ENCODE data around the gene ASB5. TPM values are rescaled to one million over a fixed set of nuclear protein-coding genes. Genes with fewer than 3 reads are reported as not detected.
A peak's percentile ranks its signal among the peaks of the same experiment; 100 is the strongest.
"Not testable (repeated sequence)": the region's sequence is repeated elsewhere in the genome, so short reads cannot be mapped to it uniquely, and the experiment has no call there.

The ASB5 gene
- total RNA-seq, 1 experiment from 2014 or later: 0.57 TPM

DNA sequence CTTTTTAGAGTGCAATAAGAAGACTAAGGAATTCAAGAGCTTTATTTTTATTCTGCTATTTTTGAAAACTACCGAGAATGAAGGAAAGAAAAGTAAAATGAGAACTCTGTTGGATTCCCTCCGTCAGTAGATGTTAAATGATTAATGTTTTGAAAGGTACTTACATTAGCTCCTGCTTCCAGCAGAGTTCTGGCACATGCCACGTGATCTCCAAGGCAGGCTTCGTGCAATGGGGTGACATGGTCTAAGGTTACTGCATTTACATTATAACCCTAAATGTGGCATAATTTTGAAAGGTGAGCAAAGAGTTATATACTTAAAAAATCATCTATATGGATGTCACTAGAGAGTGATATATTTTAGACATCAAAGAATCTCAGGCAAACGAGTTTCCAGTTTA, 46.9 kb downstream of the ASB5 start:
- no peak for DNase-seq (ENCODE audit: low read depth)

DNA sequence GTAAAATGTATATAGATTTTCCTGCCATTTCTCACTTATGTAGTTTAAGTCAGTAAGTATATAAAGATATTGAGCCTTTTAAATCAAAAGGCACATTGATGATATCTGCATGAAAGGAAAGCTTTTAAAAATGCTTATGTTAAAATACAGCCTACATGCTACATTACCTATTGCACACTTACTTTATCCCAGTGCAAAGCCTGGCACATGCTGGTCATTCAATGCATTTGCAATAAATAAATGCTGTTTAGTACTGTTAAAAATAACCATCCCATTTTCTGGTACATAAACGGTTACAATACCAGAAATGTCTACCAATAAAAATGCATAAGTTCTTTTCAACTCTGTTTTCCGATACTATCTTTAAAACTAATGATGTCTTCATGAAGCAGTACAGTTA, 51.5 kb downstream of the ASB5 start:
- DNase-seq (ENCODE audit: low read depth): no peak

DNA sequence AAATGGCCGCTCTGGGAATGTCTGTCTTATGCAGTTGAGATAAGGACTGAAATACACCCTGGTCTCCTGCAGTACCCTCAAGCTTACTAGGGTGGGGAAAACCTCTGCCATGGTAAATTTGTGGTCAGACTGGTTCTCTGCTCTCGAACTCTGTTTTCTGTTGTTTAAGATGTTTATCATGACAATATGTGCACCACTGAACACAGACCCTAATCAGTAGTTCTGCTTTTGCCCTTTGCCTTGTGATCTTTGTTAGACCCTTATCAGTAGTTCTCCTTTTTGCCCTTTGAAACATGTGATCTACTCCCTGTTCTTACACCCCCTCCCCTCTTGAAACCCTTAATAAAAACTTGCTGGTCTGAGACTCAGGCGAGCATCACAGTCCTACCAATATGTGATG, 56.7 kb downstream of the ASB5 start:
- DNase-seq (ENCODE audit: low read depth): not testable (repeated sequence)

DNA sequence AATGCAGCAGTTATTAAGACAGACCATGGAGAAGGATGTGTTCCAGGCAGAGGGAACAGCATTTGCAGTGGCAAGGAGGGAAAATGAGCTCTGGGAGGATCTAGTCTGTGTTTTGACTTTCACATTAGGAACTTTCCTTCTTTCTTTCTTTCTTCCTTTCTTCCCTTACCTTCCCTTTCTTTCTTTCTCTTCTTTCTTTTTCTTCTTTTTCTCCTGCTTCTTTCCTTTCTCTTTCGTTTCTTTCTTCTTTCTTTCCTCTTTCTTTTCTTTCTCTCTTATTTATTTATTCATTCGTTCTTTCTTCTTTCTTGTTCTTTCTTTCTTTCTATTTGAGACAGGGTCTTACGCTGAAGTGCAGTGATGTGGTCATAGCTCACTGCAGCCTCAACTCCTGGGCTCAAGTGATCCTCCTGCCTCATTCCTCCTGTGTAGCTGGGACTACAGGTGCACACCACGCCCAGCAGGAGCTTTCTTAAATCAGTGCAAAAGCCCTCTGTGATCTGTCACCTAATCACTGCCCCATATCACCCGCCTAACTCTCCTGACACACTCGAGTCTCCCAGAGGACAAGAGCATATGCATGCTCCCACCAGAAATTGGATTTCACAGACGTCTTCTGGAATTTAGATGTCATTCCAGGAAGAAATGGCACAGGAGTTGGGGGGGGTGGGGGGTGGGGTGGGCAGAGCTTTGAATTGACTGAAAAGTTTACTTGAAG, 58.3 kb downstream of the ASB5 start:
- DNase-seq (ENCODE audit: low read depth): no peak

DNA sequence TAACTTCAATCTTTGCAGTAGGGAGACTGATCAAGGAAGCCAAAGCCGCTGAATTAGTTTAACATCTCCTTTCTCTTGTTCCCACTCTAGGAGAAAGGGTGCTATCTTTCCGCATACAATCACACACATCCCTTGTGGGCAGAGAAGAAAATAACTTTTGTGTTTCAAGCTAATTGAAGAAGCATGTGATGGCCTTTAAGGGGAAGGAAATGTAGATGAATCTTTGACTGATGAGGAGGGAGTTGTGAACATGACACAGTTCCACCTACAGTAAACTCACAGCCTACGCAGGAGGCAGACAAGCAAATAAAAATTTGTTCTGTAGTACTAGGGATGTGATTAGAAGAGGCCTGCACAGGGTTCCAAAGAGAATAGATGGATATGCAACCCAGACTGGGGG, 58.9 kb downstream of the ASB5 start:
- DNase-seq (ENCODE audit: low read depth): no peak

DNA sequence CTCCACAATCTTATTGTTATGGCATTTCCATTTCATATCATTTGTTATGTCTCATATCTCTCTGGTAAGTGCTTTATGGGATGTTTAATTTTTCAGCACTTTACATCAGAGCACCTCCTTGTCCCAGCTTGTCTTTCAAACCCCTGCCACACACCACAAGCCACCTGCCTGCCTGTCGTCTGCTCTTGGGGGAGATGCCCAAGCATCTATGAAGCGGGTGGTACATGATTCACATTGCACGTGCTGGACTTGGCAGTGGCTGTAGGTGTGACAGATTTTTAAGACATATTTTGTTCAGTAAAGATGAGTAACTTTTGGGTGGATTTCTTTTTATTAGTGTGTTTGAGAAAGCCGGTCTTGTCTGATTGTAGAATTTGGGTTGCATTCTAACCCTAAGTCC, 59.5 kb downstream of the ASB5 start:
- DNase-seq (ENCODE audit: low read depth): no peak

DNA sequence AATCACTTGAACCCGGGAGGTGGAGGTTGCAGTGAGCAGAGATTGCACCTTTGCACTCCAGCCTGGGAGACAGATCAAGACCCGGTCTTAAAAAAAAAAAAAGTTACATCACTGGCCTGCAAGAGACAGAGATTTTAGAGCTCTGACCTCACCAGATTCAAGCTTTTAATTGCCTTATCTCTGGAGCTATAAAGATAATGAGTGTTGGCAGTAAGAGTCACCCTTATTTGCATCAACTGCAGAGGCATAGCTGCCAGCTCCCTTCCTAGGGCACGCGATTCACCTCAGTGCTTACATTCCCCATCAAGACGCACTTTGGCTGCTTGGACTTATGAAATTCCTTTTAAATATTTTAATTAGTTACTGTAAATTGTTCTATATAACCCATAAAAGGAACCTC, 61.2 kb downstream of the ASB5 start:
- peak; percentile 56 for DNase-seq (ENCODE audit: low read depth)

DNA sequence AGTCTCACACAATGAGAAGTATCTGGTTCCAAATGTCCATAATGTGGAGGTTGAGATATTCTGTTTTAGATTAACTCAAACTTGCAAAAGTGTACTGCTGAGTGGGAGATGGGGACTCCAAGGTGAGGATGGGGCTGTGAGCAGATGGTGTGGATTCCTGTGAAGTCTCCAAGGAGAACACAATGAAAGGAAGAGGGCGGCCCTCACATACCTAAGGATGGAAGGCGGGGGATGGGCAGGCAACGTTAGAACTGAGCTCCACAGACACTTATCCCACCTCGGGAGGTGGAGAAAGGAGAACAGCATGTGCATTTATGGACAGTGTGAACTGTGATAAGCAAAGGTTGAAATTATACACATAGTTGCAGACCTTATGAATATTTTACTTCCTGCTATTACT, 63.7 kb downstream of the ASB5 start:
- no peak for DNase-seq (ENCODE audit: low read depth)

DNA sequence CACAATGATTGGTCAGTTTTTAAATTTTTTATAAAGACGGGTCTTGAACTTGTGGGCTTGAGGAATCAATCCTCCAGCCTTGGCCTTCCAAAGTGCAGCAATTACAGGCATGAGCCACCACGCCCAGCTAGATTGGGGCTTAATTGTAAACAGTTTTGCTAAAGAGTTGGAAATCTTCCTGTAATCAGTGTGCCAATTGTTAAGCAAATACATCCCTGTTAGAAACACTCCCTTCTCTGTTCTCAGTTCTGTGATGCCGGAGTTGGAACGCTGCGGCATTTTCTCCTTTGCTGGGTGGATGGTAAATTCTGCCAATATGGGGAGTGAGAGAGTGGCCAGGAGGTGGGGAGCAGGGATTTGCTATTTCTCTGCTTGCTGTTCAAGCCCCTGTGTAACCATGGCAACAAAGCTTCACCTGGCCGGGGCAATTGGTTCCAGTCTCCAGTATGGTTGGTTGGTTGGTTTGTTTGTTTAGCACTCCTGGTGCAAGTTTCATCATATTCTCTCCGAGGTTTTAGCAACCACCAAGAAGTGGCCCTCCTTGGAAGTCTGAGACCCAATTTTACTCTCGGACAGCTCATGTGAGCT, 70.6 kb downstream of the ASB5 start:
- no peak for DNase-seq (ENCODE audit: low read depth)

DNA sequence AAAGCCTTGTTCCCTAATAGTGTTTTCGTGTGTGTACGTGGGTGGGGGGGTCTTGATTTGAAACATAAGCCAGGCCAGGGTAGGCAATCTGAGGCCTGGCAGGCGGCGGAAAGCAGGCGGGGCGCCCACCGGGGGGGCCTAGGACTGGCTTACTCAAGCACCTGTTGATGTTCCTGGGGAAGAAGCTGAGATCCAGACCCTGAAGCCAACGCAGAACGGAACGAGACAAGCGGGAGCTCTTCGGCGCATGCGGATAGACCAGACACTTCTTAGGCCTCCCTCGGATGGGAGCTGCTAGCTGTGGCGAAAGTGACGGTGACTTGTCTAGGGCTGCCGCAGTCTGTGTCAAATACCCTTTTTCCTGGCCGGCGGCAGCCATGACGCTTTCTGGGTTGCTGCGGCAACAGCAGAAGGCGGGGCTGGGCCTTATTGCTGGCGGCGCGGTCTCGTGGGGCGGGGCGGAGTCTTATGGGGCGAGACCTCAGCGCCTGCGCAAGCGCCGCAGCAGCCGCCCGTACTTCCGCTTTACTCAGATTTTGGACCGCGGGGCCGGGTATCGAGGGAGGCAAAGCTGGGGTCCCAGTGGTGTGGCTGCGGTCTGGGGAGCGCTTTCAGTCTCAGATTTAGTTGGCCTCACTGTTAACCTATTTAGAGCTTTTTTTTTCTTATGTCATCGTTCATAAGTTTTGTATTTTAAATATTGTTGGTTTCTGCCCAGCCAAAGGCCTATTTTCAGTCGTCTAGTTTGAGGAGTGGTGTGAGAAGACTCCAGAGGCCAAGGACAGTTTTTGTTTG, 73.6 kb downstream of the ASB5 start, which contains the start of gene SPATA4:
Gene SPATA4, minus strand, starts transcription at position 402 of the 795 bp plus-strand sequence. Its CDS starts 23 bp downstream, at position 379.
- DNase-seq (ENCODE audit: low read depth): peak; percentile 85

DNA sequence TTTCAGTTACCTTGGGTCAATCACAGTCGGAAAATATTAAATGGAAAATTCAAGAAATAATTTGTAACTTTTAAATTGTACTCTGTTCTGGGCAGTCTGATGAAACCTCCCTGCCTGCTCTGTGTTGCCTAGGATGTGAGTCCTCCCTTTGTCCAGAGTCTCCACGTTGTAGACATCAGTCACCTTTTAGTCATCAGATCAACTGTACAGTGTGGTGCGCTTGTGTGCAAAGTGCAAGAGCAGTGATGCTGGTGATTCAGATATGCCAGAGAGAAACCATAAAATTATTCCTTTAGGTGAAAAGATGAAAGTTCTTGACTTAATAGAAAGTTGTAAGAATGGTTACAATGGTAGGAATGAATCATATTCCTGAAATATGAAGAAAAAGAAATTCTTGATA, 75.1 kb downstream of the ASB5 start:
- peak; percentile 87 for DNase-seq (ENCODE audit: low read depth)

DNA sequence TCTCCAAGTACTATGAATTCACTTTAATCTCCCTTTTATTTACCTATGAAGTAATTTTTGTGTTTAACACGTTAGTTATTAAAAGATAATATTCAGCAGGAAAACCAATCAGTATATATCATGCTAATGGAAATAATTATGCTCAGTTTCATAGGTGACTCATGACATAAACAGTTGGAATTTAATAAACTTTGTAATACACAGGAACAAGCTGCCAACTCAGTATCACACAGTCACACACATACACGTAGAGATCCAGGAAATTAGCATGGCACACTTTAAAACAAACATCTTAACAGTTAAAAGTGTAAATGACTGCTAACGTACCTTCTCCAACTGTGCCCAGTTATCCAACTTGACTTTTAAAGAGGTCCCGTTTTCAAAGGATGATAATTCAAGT, 75.9 kb downstream of the ASB5 start:
- peak; percentile 51 for DNase-seq (ENCODE audit: low read depth)

DNA sequence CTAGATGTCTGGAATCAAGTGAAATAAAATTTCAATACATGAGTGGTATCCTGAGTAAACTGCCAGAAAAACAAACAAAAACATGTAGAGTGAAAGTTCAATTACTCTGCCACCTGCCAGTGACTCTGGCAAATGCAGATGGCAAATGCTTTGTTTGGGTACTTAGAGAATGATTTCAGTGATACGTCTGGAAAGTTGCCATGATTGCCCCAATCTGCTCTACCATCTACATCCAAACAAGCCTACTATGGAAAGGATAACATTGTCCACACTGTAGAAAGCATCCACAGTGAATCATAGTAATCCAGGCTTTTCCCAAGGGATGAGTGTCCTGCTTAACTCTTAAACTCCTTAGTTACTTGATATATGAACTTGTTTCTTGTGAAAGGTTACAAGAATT, 77.0 kb downstream of the ASB5 start:
- DNase-seq (ENCODE audit: low read depth): peak; percentile 72

DNA sequence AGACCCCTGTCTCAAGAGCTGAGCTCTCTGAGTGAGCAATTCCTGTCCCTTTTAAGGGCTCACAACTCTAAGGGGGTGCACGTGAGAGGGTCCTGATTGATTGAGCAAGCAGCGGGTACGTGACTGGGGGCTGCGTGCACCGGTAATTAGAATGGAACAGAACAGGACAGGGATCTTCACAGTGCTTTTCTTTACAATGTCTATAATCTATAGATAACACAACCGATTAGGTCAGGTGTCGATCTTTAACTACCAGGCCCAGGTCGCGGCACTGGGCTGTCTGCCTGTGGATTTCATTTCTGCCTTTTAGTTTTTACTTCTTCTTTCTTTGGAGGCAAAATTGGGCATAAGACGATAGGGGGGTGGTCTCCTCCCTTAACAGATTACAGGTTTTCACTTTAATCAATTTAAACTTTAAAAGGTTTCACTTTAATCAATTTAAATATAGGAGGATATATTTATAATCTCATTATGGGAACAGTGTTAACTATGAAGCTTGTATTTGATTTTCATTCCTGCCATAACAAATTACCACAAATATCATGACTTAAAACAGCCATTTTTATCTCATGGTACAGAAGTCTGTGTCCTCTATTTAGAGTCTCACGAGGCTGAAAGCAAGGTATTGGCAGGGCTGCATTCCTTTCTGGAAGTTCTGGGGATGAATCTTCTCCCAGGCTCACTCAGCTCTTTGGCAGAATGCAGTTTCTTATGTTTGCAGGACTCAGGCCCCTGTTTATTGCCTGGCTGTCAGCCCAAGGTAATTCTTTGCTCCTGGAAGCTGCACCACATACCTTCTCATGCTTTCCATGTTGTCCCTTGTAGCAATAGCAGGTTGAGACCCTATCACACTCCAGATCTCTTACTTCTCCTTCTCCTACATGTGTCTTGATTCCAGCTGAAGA, 78.9 kb downstream of the ASB5 start:
- peak; percentile 41 for DNase-seq (ENCODE audit: low read depth)

DNA sequence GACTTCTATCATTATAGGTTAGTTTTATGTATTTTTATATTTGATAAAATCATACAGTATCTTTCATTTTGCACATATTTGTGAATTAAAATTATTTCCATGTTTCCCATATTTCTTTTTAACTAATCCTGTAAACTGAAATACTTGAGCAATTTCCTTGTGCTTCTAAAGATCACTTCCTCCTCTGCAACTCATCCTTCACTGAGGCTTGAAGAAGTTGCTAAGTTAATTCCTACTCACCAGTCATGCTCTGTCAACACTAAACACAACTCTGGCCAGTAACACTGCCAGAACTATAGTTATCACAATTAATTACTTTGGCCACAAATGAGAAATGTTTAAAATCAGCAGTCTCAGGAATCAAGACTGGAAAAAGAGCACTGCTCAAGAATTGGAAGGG, 80.4 kb downstream of the ASB5 start:
- DNase-seq (ENCODE audit: low read depth): no peak

DNA sequence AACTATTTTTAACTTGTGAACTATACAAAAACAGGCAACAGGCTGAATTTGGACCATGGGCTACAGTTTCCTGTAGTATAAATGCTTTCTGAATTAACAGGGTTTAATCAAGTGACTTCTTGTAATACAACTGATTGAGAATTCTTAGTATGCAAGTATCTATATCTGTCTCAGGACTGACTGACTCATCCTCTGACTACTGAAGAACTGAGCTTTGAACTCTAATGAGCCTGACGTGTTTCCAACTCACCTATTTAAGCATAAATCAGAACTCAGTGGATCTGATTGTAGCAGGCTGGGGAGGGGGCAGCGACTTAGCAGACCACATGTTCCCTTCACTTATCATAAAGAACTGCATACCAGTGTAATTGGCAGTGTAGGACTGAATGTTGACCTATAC, 81.4 kb downstream of the ASB5 start:
- peak; percentile 70 for DNase-seq (ENCODE audit: low read depth)

DNA sequence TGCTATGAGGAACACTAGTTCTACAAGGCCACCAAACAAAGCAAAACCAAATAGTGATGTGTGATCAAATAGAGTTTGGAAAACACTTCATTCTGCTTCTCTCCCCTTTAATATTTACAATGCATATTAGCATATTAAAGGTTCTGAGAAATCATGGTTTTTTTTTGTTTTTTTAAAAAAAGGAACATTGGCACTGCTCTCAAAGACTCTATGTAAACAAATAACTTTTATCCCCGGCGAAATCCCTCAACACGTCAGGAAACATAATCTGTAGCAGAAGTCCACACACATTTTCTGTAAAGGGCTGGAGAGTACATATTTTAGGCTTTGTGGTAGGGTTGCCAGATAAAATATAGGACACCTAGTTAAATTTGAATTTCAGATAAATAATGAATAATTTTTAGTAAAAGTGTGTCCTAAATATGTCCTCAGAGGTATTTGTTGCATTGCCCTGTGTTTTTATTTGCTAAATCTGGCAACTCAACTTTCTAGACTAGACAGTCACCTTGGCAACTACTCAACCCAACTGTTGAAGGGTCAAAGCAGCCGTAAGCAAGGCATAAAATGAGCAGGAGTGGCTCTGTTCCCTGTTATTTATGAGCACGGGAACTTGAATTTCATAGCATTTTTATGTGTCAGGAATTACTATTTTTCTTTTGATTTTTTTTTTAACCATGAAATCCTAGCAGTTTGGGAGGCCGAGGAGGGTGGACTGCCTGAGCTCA, 82.2 kb downstream of the ASB5 start:
- peak; percentile 60 for DNase-seq (ENCODE audit: low read depth)

DNA sequence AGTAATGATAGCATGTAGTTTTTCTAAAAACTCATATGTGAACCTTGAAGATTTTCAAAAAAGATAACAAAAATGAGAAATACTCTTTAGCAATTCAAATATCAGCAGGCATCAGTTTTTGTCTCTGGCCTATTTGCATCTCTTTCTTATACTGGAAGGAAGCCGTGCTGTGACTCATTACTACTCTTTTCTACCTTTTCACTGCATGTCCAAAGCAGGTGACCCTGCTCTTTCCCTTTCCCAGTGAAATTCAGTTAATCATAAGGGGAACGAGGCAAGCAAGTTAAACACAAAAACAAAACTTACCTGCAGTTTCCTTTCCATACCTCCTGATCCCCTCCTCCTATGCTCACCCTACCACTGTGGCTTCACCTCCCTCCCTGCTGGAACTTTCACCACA, 83.0 kb downstream of the ASB5 start:
- DNase-seq (ENCODE audit: low read depth): peak; percentile 31

DNA sequence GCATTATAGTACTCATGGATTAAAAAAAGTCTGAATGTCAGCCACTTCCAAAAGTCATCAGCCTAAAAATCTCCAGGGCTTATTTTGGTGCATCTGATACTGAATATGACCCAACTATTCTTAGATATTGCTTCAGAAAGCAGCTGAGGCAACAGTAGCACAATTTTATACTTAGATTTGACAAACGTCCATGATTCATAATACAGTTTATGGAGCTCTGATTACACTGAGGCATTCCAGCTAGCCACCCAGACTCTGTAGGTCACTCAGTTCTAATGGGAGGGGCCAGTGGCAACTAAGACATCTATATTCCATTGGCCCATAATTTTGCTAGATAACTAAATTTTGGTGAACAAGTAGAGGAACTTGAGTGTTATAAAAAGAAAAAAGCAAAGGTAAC, 84.0 kb downstream of the ASB5 start:
- peak; percentile 68 for DNase-seq (ENCODE audit: low read depth)
